Hematopoietic multipotent progenitor cell treated with erythropoietin and hydrocortisone succinate and interleukin-3 and kit ligand, for 6 days (in vitro differentiated cells): Measurements from ENCODE around the gene RRAGA.
"Not testable (repeated sequence)": the region's sequence is repeated elsewhere in the genome, so short reads cannot be mapped to it uniquely, and the experiment has no call there.

Source experiments
- DNase-seq: peaks from one replicate; pipeline ENCODE4 v3.0.0-alpha.2; 2015

RRAGA gene

GRCh38 chr9:19087106-19088000 is 38.1 kb downstream of the RRAGA start:
- peak; percentile 82 for DNase-seq

DNA sequence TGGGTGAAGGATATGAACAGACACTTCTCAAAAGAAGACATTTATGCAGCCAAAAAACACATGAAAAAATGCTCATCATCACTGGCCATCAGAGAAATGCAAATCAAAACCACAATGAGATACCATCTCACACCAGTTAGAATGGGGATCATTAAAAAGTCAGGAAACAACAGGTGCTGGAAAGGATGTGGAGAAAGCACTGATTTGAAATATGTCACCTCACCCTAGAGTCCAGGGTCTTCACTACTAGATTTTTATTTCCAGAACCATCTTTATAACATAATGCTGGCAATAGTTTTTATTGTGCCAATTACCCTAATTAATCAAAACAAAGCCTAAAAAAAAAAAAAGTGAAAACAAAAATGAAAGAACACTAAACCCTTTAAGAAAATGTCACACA is 48.2 kb downstream of the RRAGA start:
- not testable (repeated sequence) for DNase-seq
